ENCODE data around the gene COPB2. TPM values are rescaled to one million over a fixed set of nuclear protein-coding genes. Genes with fewer than 3 reads are reported as not detected.

Gene COPB2
- total RNA-seq: 137 and 146 TPM in 2 replicates
- polyA plus RNA-seq: 49.5 and 72.1 TPM in 2 replicates
- polyA plus RNA-seq (2011; cell fraction: cytosol; rRNA removed): 68.4 and 76.7 TPM in 2 replicates
- polyA plus RNA-seq (2011; cell fraction: nucleus; rRNA removed): 115 and 132 TPM in 2 replicates
- 124 and 138 TPM in 2 replicates for polyA plus RNA-seq (2012)
- 176 and 194 TPM in 2 replicates for polyA minus RNA-seq
- polyA minus RNA-seq (2011; cell fraction: cytosol; rRNA and poly(A)+ RNA removed): 74.1 TPM
- polyA minus RNA-seq (2011; cell fraction: nucleus; rRNA and poly(A)+ RNA removed): 106 and 145 TPM in 2 replicates
- Bru-seq, nascent RNA: percentile 93 among the genes with signal in this experiment
- BruChase-seq, experiment 1, labeled RNA remaining after a 6-hour chase: percentile 95 among the genes with signal in this experiment
- percentile 90 among the genes with signal in this experiment for BruChase-seq, experiment 2, labeled RNA remaining after a 2-hour chase
- long read RNA-seq, transcript COPB2-201 (22 exons, 3,360 nt): major isoform, 516 of 617 reads
- long read RNA-seq, partial matches to known transcripts: 27 of 617 reads
- long read RNA-seq, other reads (novel, unspliced or antisense): 71 of 617 reads

DNA sequence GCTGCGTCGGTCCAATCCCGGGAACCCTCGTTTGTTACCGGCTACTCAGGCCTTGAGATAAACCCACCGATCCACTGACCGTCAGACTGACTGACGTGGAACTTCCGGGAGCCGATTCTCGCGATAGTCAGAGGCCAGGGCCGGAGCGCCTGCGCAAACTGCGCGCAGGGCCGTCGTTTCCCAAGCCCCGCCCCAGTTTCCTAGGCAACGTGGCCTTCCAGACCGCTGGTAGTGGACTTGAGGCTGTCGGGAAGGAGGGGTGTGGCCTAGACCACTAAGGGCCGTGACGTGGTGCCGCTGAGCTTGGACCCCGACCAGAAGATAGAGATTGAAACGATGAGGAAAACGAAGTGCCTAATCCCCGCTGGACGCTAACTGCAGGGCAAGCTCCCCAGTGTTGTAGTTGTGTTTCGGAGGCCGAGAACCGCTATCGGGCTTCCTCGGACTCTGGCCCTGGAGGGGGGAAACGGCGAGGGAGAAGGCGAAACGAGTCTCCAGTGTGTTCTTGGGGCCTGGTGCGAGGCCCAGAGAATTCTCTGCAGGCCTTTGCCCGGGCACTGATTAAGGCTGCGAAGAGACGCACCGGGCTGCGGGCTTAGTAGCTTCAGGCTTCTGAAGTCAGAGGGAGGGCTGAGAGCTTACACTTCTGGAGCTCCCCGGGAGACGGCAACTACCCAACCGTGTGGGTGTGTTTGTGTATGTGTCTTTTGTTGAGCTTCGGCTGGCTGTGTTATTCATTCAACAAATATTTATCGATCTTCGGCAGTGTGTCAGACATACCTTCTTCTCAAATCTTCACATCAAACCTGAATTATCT, at the start of gene COPB2:
Gene COPB2, minus strand, starts transcription at position 96 of the 817 bp plus-strand sequence. CDS start 97 bp downstream, outside the sequence.
- TF ChIP-seq FOS (IDR thresholded peaks at IDR 0.05; ENCODE audit: borderline replicate concordance, insufficient read depth, low read length) (no peak), JUN (IDR thresholded peaks at IDR 0.05; ENCODE audit: borderline replicate concordance, insufficient read depth, insufficient read length, low read depth) (no peak), MYC (IDR thresholded peaks at IDR 0.05; ENCODE audit: low read depth, low read length) (no peak), POLR2A (IDR thresholded peaks at IDR 0.05; ENCODE audit: low read depth, low read length) (peak; percentile 73), POLR2AphosphoS5 (IDR thresholded peaks at IDR 0.05; ENCODE audit: insufficient read depth, low read depth, low read length) (peak; percentile 61), GATA2 (IDR thresholded peaks at IDR 0.05; ENCODE audit: insufficient read depth, insufficient read length, low read depth, low read length) (no peak), EZH2 (IDR thresholded peaks at IDR 0.05; ENCODE audit: borderline replicate concordance, low read depth, low read length, severe bottlenecking) (no peak)
- TF ChIP-seq, protein P1, sequence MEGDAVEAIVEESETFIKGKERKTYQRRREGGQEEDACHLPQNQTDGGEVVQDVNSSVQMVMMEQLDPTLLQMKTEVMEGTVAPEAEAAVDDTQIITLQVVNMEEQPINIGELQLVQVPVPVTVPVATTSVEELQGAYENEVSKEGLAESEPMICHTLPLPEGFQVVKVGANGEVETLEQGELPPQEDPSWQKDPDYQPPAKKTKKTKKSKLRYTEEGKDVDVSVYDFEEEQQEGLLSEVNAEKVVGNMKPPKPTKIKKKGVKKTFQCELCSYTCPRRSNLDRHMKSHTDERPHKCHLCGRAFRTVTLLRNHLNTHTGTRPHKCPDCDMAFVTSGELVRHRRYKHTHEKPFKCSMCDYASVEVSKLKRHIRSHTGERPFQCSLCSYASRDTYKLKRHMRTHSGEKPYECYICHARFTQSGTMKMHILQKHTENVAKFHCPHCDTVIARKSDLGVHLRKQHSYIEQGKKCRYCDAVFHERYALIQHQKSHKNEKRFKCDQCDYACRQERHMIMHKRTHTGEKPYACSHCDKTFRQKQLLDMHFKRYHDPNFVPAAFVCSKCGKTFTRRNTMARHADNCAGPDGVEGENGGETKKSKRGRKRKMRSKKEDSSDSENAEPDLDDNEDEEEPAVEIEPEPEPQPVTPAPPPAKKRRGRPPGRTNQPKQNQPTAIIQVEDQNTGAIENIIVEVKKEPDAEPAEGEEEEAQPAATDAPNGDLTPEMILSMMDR (IDR thresholded peaks at IDR 0.05; ENCODE audit: extremely low read depth in 1 of 2, insufficient read depth in 1 of 2, low read depth in 1 of 2, low read length in 2 of 2): no peak
- TF ChIP-seq, protein P2, sequence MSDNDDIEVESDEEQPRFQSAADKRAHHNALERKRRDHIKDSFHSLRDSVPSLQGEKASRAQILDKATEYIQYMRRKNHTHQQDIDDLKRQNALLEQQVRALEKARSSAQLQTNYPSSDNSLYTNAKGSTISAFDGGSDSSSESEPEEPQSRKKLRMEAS (IDR thresholded peaks at IDR 0.05; ENCODE audit: insufficient read depth, insufficient read length): peak; percentile 35
- Histone ChIP-seq H3K4me3 (replicated peaks in 1 of 3; ENCODE audit: insufficient read depth in 1 of 3, low read depth in 1 of 3, low read length in 3 of 3) (peak within 1 kb of the TSS; percentile 60 to 100 (median 98)), H3K27ac (ENCODE audit: insufficient read depth, low read depth, low read length) (peak within 1 kb of the TSS; percentile 86), H3K4me2 (ENCODE audit: insufficient read depth, low read length) (peak within 1 kb of the TSS; percentile 87), H2AFZ (ENCODE audit: low read depth, low read length) (peak within 1 kb of the TSS; percentile 49), H3K79me2 (ENCODE audit: control insufficient read depth, insufficient read depth, low read length) (peaks cover 45% of the 10 kb centered on the region), H3K36me3 (ENCODE audit: control insufficient read depth in 2 of 2, extremely low read depth in 1 of 2, insufficient read depth in 2 of 2, low read length in 2 of 2) (no peaks in the 10 kb centered on the region), H3K9me1 (replicated peaks; ENCODE audit: control insufficient read depth, extremely low read depth, insufficient read depth, low read length) (no peaks in the 10 kb centered on the region), H3K4me1 (ENCODE audit: control insufficient read depth, extremely low read depth, insufficient read depth, low read length) (peaks cover 5% of the 10 kb centered on the region), H3K9ac (replicated peaks; ENCODE audit: extremely low read depth, insufficient read depth, low read length) (peak within 1 kb of the TSS; percentile 98), H3K27me3 (ENCODE audit: control insufficient read depth in 2 of 2, insufficient read depth in 2 of 2, low read length in 2 of 2) (peaks cover 6 to 11% of the 10 kb centered on the region in 2 experiments), H4K20me1 (replicated peaks; ENCODE audit: control insufficient read depth, extremely low read depth, insufficient read depth, low read length) (peaks cover 3% of the 10 kb centered on the region), H3K9me3 (replicated peaks; ENCODE audit: control insufficient read depth, insufficient read depth, low read length) (no peaks in the 10 kb centered on the region)
- ChIA-PET POLR2A (interaction anchor here (0.6 to 1.0 kb wide), 3 partner anchors 16 to 46 kb away, joined by 3 to 4 read pairs (median 3); partner anchors contain the start of gene MRPS22), CTCF (interaction anchor here (0.8 to 3.1 kb wide), 7 partner anchors 14 to 691 kb away, joined by 3 to 16 read pairs (median 3); no protein-coding TSS in a partner anchor)
- peak; percentile 100 for DNase-seq (ENCODE audit: low read depth, low spot score)
- intact Hi-C loops (cut with micrococcal nuclease): loop anchor here (1.0 to 5.0 kb wide), 3 partner anchors 45 to 1553 kb away; partner anchors contain the start of genes MRPS22 and RBP1
- FAIRE-seq: peak; percentile 95
- dilution Hi-C loops (cut with MboI; ENCODE audit: extremely low pct_ligation_motif_present, low sequenced_read_pairs): no loop called here
- BruUV-seq (replicated peaks): TSS peak; percentile 84
